ENCODE results near the gene TUBAL3.

TUBAL3 gene

DNA sequence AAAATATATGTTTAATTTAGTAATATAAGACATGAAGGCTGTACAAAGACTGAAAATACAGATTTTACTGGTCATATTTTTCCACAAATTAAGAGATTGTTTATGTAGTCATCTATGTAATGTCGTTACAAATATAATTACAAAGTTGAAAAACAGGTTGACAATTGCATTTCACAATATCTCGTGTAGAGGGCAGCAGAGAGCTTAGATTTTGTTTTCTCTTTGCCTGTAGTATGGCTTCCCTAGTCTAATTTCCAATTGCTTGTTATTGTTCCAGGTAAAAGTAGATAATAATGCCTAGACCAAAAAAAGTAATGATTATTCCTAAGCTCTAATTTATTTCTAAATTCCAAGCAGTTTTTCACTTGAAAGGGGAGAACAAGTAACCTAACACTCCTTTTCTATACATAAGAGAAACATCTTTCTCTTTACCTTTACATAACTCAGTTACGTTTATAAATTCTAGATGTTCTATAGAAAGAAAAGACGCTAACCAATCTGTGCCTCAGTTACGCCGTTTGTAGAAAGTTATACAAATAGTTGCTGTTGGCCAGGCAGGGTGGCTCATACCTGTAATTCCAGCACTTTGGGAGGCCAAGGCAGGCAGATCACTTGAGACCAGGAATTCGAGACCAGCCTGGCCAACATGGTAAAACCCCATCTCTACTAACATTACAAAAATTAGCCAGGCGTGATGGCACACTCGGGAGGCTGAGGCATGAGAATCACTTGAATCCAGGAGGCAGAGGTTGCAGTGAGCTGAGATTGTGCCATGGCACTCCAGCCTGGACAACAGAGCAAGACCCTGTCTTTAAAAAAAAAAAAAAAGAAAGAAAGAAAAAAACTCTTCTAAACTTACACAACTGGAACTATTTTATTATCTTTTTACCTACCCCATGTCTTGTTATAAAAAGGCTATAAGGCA lies 37.7 kb upstream of the TUBAL3 start:
- DNase-seq (ENCODE audit: low spot score) = no peak
- H3K4me1 Mint-ChIP-seq (ENCODE audit: low read depth) = peaks cover 47% of the 10 kb centered on the region
- H3K27ac Mint-ChIP-seq = peak overlapping the region; percentile 55
- H3K4me3 Mint-ChIP-seq = no peak overlapping the region
- H3K9me3 Mint-ChIP-seq = no peaks in the 10 kb centered on the region
- H3K27me3 Mint-ChIP-seq (ENCODE audit: low read depth) = no peaks in the 10 kb centered on the region
- peaks cover 10% of the 10 kb centered on the region for H3K36me3 Mint-ChIP-seq (ENCODE audit: low read depth)

DNA sequence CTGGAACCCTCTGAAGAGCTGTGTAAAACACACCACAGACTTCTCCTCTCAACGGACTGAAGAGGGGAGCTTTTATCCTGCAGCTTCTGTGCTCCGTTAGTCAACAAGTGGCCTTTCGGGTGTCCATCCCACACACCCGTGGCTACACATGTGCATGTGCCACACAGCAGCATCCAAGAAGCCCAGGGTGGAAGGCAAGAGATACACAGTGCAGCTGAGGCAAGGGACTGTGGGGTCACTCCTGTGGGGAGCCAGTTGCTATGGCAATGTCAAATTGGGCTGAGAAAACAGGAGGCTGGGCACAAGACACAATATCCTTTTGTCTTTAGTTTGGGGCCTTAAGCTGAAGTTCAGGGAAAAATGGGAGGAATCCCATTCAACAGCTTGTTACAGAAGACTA lies 36.5 kb upstream of the TUBAL3 start:
- no peak for DNase-seq (ENCODE audit: low spot score)
- H3K27me3 Mint-ChIP-seq (ENCODE audit: low read depth) = no peaks in the 10 kb centered on the region
- no peaks in the 10 kb centered on the region for H3K9me3 Mint-ChIP-seq

DNA sequence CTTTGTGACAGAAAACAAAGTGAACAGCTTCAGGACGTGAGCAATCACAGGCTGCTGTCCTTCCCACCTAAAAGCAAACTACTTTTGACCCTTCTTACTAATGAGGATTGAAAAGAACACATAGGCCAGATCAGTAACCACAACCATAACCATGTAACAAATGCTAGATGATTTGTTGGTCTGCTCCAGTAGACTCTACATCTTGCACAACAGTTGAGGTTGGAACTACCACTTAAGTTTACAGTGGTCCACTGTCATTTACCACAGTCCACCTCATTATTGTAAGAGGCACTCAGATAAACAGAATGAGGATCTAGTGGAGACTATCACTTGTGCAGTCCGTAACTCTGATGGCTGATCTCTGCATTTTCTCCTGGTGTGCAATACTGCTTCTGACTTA lies 35.6 kb upstream of the TUBAL3 start:
- no peak for DNase-seq (ENCODE audit: low spot score)
- Mint-ChIP-seq H3K9me3 (no peaks in the 10 kb centered on the region), H3K36me3 (ENCODE audit: low read depth) (peaks cover 8% of the 10 kb centered on the region), H3K4me1 (ENCODE audit: low read depth) (peaks cover 38% of the 10 kb centered on the region), H3K4me3 (no peak overlapping the region), H3K27me3 (ENCODE audit: low read depth) (no peaks in the 10 kb centered on the region), H3K27ac (no peak overlapping the region)

More for the DNA sequence above, 36.5 kb upstream of the TUBAL3 start:
- no peak overlapping the region for H3K27ac Mint-ChIP-seq
- peaks cover 8% of the 10 kb centered on the region for H3K36me3 Mint-ChIP-seq (ENCODE audit: low read depth)
- H3K4me1 Mint-ChIP-seq (ENCODE audit: low read depth) = peaks cover 41% of the 10 kb centered on the region
- H3K4me3 Mint-ChIP-seq = no peak overlapping the region

DNA sequence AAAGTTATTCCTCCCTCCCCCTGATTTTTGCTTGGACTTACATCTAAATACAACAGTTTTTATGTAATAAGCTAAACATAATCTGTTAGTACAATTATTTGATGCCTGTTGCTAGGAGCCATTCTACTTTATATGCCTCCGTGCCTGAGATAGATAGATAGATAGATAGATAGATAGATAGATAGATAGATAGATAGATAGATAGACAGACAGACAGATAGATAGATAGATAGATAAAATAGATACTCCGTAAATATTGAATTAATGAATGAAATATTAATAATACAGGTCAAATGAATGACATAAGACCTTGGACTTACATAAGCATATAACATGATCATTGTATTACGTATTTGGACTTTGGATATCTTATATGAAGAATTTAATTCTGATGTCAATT lies 30.7 kb upstream of the TUBAL3 start:
- no peak for DNase-seq (ENCODE audit: low spot score)
- Mint-ChIP-seq H3K4me1 (ENCODE audit: low read depth) (peaks cover 28% of the 10 kb centered on the region), H3K4me3 (no peak overlapping the region), H3K27me3 (ENCODE audit: low read depth) (no peaks in the 10 kb centered on the region), H3K27ac (no peak overlapping the region), H3K36me3 (ENCODE audit: low read depth) (peaks cover 17% of the 10 kb centered on the region), H3K9me3 (peaks cover 4% of the 10 kb centered on the region)

DNA sequence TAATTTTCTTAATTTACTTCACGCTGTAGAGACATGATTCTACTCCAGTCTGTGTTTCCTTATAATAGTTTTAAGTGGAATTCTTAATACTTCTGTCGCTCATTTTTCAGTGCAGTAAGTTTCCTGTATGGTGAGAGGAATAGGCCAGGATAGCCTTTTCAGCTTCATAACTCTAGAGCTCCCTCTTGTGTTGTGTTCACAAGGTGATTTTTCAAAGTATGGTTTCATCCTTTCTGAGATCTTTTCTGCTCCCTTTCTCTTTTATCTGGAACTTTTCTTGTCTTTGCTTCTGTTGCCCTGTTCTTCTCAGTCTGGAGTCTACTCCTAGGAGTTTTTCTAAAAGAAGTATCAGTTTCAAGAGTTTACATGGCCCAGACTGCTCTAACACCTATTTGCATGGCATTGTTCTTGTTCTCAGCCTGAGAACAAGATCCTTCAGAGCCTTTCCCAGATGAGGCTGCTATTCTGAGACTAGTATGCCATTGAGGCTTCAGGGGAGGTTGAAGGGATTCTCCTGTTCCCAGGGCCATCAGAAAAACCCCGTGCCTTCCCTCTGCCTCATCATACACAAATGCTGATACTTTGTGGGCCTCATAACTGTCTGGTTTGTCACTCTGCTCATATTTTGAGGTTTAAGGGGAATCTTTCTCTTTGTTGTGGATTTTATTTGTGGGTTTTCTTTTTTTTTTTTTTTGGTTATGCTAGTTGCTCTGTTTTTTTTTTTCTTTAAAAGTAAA lies 29.6 kb upstream of the TUBAL3 start:
- H3K4me1 Mint-ChIP-seq (ENCODE audit: low read depth) = peaks cover 26% of the 10 kb centered on the region
- H3K27ac Mint-ChIP-seq = peak overlapping the region; percentile 43
- H3K4me3 Mint-ChIP-seq = no peak overlapping the region
- H3K9me3 Mint-ChIP-seq = peaks cover 4% of the 10 kb centered on the region
- no peak for DNase-seq (ENCODE audit: low spot score)
- H3K27me3 Mint-ChIP-seq (ENCODE audit: low read depth) = no peaks in the 10 kb centered on the region
- H3K36me3 Mint-ChIP-seq (ENCODE audit: low read depth) = peaks cover 21% of the 10 kb centered on the region

DNA sequence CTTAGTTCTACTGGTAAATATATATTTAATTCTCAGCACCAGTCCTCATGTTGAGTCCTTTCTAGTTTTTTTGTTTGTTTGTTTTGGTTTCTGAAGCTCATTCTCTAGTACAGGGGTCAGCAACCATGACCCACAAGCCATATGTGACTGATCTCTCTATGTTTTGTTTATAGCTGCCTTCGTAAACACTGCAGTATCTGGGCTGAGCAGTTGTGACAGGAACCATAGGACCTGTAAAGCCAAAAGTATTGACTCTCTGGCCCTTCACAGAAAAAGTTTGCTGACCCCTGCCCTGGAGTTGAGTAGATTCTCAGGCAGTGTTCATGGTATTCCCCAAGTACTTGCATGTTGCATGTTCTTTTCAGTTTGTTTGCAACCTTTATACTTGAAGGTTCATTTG lies 28.6 kb upstream of the TUBAL3 start:
- Mint-ChIP-seq H3K36me3 (ENCODE audit: low read depth) (peaks cover 21% of the 10 kb centered on the region), H3K4me1 (ENCODE audit: low read depth) (peaks cover 26% of the 10 kb centered on the region), H3K4me3 (no peak overlapping the region), H3K27me3 (ENCODE audit: low read depth) (no peaks in the 10 kb centered on the region), H3K27ac (no peak overlapping the region), H3K9me3 (peaks cover 4% of the 10 kb centered on the region)
- no peak for DNase-seq (ENCODE audit: low spot score)

DNA sequence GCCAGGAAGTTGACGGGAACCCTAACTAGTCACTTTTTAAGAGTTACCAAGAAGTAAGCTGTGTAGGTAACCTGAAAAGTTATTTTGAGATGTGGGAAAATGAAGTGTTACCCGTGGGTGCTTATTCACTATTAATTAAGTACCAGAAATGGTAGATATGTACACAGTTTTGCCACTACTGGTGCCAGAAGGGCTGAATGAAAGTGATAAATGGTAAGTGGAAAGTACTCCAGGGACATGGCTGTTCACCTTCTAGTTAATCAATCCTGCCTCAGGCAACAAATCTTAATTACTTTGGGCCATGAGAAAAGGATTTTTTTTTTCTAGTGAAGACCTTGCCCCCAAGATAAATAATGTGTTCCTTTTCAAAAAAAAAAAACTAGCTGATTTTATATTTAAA lies 23.5 kb upstream of the TUBAL3 start:
- peaks cover 15% of the 10 kb centered on the region for H3K4me1 Mint-ChIP-seq (ENCODE audit: low read depth)
- H3K36me3 Mint-ChIP-seq (ENCODE audit: low read depth) = peaks cover 24% of the 10 kb centered on the region
- H3K27ac Mint-ChIP-seq = no peak overlapping the region
- H3K27me3 Mint-ChIP-seq (ENCODE audit: low read depth) = no peaks in the 10 kb centered on the region
- H3K9me3 Mint-ChIP-seq = peaks cover 4% of the 10 kb centered on the region
- DNase-seq (ENCODE audit: low spot score) = no peak
- H3K4me3 Mint-ChIP-seq = no peak overlapping the region

DNA sequence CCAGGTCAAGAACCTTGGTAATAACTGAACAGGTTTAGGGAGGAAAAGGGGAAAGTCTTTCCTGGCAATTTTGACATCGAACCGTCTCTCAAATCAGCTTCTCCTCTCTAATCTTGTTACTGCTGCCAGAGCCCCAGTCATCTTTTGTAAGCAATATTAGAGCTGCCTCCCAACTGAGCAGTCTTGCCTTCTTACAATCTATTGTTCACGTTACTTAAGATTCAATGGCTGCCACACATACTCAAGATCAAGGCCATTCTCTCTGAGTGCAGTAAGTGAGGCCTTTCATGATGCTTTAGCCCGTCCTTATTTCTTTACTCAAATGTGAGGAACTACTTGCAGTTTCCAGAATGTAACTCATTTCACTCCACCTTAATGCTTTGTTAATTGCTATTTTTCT lies 20.1 kb upstream of the TUBAL3 start:
- peaks cover 7% of the 10 kb centered on the region for H3K9me3 Mint-ChIP-seq
- no peaks in the 10 kb centered on the region for H3K27me3 Mint-ChIP-seq (ENCODE audit: low read depth)
- no peak for DNase-seq (ENCODE audit: low spot score)
- H3K4me1 Mint-ChIP-seq (ENCODE audit: low read depth) = peaks cover 13% of the 10 kb centered on the region
- no peak overlapping the region for H3K4me3 Mint-ChIP-seq
- H3K27ac Mint-ChIP-seq = no peak overlapping the region
- H3K36me3 Mint-ChIP-seq (ENCODE audit: low read depth) = peaks cover 18% of the 10 kb centered on the region

DNA sequence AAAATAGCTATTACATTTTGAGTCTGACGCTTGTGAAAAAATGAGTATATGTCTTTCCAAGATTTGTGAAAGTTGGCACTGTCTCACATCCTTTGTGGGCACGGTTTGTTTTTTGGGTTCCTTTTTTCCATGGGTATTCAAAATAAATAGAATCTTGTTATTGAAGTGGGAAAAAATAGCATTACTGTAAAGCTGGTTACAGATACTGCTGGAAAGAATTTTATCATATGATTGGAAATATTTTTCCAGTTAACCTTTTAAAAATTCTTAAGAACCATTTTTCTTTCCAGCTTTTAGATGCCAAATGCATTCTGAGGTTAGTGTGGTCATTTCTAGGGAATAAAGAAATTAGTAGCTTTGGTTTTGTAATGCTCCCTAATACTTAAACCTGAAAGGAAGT lies 19.1 kb upstream of the TUBAL3 start:
- Mint-ChIP-seq H3K27ac (no peak overlapping the region), H3K4me1 (ENCODE audit: low read depth) (peaks cover 17% of the 10 kb centered on the region), H3K4me3 (no peak overlapping the region), H3K27me3 (ENCODE audit: low read depth) (no peaks in the 10 kb centered on the region), H3K9me3 (peaks cover 17% of the 10 kb centered on the region), H3K36me3 (ENCODE audit: low read depth) (peaks cover 22% of the 10 kb centered on the region)
- no peak for DNase-seq (ENCODE audit: low spot score)

DNA sequence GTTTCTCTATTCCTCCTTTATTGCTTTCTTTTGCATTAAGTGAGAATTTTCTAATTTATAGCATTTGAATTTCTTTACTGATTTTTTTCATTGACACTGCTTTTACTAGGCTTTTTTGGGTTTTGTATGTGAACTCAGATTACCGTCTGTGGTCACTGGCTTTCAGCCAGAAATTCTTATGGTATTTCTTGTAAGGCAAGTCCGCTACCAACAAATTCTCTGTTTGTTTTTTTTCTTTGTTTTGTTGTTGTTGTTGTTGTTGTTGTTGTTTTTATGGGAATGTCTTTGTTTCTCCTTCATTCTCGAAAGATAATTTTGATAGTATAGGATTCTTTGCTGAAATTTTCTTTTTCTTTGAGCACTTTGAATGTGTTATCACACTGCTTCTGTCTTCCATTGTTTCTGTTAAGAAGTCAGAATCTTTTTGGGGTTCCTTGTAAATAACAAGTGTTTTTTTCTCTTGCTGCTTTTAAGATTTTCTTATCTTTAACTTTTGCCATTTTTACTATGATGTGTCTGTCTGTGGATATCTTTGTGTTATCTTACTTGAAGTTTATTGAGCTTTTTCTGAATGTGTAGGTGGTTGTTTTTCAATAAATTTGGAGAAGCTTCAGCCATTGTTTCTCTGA lies 15.0 kb upstream of the TUBAL3 start:
- H3K27me3 Mint-ChIP-seq (ENCODE audit: low read depth) = no peaks in the 10 kb centered on the region
- peaks cover 36% of the 10 kb centered on the region for H3K9me3 Mint-ChIP-seq
- no peak for DNase-seq (ENCODE audit: low spot score)
- H3K27ac Mint-ChIP-seq = no peak overlapping the region
- peaks cover 11% of the 10 kb centered on the region for H3K4me1 Mint-ChIP-seq (ENCODE audit: low read depth)
- no peak overlapping the region for H3K4me3 Mint-ChIP-seq
- H3K36me3 Mint-ChIP-seq (ENCODE audit: low read depth) = peaks cover 39% of the 10 kb centered on the region

DNA sequence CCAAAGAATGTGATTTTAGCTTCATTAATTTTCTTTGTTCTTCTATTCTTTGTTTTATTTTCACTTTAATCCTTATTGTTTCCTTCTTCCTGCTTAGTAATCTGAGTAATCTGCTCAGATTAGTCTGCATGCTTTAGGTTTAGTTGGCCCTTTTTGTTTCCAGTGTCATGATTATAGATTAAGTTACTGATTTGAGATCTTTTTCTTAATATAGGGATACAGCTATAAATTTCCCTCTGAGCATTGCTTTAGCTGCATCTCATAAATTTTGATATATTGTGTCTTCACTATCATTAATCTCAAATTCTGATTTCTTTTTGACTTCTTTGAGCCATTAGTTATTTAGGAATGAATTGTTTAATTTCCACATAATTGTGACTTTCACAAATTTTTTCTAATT lies 14.0 kb upstream of the TUBAL3 start:
- no peak overlapping the region for H3K4me3 Mint-ChIP-seq
- no peaks in the 10 kb centered on the region for H3K27me3 Mint-ChIP-seq (ENCODE audit: low read depth)
- no peak overlapping the region for H3K27ac Mint-ChIP-seq
- no peak for DNase-seq (ENCODE audit: low spot score)
- H3K9me3 Mint-ChIP-seq = peaks cover 36% of the 10 kb centered on the region
- H3K4me1 Mint-ChIP-seq (ENCODE audit: low read depth) = peaks cover 8% of the 10 kb centered on the region
- H3K36me3 Mint-ChIP-seq (ENCODE audit: low read depth) = peaks cover 39% of the 10 kb centered on the region

DNA sequence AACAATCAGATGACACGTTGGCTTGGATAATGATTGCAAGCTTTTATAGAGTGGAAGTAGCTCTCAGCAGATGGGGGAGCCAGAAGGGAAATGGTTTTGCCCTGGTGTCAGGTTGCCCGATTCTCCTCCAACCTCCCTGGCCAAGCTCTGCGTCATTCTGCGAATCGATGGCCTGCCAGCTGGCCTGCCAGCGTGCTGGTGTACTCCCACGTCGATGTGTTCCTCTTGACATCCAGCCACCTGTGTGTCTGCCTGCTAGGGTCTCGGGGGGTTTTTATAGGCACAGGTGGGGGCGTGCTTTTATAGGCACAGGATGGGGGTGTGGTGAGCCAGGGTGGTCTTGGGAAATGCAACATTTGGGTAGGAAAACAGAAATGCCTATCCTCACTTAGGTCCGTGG lies 12.4 kb upstream of the TUBAL3 start:
- DNase-seq (ENCODE audit: low spot score) = no peak
- Mint-ChIP-seq H3K27ac (no peak overlapping the region), H3K36me3 (ENCODE audit: low read depth) (peaks cover 36% of the 10 kb centered on the region), H3K9me3 (peaks cover 36% of the 10 kb centered on the region), H3K4me3 (no peak overlapping the region), H3K27me3 (ENCODE audit: low read depth) (no peaks in the 10 kb centered on the region), H3K4me1 (ENCODE audit: low read depth) (peaks cover 4% of the 10 kb centered on the region)

DNA sequence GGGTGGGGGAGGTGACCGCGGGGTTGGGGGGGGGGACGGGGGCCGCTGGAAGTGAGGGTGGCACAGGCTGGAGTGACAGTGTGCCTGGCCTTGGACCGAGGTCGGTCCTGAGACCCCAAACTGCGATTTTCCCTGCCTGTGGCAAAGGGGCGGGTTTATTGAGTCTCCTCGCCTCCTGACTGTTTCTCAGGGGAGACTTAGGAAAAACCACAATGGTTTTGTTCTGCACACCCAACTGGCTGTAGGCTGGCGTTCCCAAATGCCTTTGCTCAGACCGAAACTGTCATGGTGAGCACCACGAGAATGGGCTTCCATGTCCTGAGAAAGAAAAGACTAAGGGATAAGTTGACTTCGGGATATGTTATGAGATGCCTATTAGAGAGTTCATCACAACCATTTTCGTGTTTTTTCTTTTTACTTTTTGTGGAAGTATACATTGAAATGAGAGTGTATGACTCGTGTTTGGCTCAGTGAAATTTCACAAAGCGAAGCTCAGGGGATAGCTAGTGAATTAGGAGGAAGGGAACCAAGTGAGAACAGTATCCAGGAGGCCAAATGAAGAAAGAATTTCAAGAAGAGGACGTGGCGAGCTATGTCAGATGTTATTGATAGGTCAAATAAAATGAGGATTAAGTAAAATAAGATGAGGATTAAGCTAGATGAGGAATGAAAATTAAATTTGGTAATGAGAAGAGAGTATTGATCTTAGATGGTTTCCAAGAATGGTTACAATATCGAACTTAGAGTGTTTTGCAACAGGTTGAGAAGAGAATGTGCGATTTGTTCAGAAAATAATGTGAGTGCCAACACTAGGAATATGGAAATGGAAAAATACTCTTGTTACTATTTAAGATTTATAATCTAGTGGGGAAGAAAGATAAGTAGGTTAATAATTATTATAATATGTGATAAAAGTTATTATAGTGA lies 8.6 kb upstream of the TUBAL3 start:
- no peaks in the 10 kb centered on the region for H3K4me1 Mint-ChIP-seq (ENCODE audit: low read depth)
- H3K27me3 Mint-ChIP-seq (ENCODE audit: low read depth) = peaks cover 17% of the 10 kb centered on the region
- DNase-seq (ENCODE audit: low spot score) = no peak
- H3K27ac Mint-ChIP-seq = no peak overlapping the region
- peaks cover 18% of the 10 kb centered on the region for H3K36me3 Mint-ChIP-seq (ENCODE audit: low read depth)
- H3K9me3 Mint-ChIP-seq = peaks cover 24% of the 10 kb centered on the region
- no peak overlapping the region for H3K4me3 Mint-ChIP-seq
